ENCODE data around the gene CCPG1.

DNA sequence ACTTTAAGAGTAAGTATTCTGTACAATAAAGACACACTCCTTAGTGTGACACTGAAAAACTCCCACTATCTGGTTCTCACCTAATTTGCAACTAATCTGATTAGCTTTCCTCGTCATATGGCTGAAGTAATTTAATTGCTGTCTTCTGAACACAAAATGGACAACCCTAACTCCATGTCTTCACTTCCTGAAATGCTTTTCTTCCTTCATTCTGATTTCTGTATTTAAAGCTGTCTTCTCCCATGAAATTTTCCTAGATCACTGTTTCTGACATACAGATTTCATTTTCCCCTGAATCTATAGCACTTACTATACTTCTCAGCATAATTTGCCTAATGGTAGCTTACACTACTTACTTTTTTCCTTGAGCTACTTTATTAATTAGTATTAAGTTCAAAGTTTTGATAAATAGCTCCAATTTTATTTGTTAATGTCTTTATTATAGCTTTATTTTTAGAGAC is 6.3 kb downstream of the CCPG1 start:
- TF ChIP-seq, protein P1, sequence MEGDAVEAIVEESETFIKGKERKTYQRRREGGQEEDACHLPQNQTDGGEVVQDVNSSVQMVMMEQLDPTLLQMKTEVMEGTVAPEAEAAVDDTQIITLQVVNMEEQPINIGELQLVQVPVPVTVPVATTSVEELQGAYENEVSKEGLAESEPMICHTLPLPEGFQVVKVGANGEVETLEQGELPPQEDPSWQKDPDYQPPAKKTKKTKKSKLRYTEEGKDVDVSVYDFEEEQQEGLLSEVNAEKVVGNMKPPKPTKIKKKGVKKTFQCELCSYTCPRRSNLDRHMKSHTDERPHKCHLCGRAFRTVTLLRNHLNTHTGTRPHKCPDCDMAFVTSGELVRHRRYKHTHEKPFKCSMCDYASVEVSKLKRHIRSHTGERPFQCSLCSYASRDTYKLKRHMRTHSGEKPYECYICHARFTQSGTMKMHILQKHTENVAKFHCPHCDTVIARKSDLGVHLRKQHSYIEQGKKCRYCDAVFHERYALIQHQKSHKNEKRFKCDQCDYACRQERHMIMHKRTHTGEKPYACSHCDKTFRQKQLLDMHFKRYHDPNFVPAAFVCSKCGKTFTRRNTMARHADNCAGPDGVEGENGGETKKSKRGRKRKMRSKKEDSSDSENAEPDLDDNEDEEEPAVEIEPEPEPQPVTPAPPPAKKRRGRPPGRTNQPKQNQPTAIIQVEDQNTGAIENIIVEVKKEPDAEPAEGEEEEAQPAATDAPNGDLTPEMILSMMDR (IDR thresholded peaks at IDR 0.05): no peak
- TF ChIP-seq ZFX (IDR thresholded peaks at IDR 0.05; ENCODE audit: borderline replicate concordance): no peak
